ENCODE results near the gene CARD6. TPM values are rescaled to one million over a fixed set of nuclear protein-coding genes. Genes with fewer than 3 reads are reported as not detected.
A peak's percentile ranks its signal among the peaks of the same experiment; 100 is the strongest.

The CARD6 gene
- total RNA-seq, 1 donor, result 11.7 TPM

DNA sequence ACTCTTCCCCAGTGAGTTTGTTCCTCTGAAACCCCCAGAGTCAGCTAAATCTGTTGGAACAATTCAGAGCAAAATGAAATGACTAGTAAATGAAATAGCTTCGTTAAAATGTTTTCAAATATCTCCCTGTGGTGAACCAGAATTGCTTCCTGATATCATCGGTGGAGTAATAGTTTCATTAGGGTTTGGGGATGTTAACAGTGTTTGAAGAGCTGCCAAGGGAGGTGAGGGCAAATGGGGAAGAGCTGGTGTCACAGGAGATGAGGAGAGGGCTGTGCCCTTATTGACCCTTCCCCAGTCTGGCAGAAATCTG, 63.8 kb downstream of the CARD6 start:
- no peak for TF ChIP-seq CTCF (IDR thresholded peaks at IDR 0.05; ENCODE audit: insufficient read depth, low read depth, low read length)
- no peak overlapping the region for H3K4me3 ChIP-seq (ENCODE audit: low read depth, low read length)
- DNase-seq (ENCODE audit: low read depth), result no peak

DNA sequence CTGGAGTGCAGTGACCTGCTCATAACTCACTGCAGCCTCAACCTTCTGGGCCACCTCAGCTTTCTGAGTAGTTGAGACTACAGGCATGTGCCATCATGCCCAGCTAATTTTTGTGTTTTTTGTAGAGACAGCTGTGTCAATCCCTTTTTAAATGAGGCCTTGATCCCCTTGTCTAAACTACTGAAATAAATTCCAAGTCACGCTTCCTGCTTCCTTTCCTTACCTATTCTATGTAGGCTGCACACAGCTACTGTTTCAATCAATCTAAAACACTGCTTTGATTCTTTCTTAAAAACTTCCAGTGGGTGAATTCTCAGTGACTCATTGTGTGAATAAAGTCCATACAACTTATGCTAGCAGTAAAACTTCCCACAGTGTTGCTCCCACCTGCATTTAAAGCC, 65.2 kb downstream of the CARD6 start:
- no peak for TF ChIP-seq CTCF (IDR thresholded peaks at IDR 0.05; ENCODE audit: insufficient read depth, low read depth, low read length)
- DNase-seq (ENCODE audit: low read depth), result no peak
- no peak overlapping the region for H3K4me3 ChIP-seq (ENCODE audit: low read depth, low read length)

GRCh38 chr5:40909264-40909663, 68.1 kb downstream of the CARD6 start, which contains the start of gene C7:
TSS of gene C7 (plus strand) at chr5:40909497. CDS start at chr5:40909611, 114 bp downstream.
- peak; percentile 41 for DNase-seq (ENCODE audit: low read depth)
- no peak within 1 kb of the TSS for H3K4me3 ChIP-seq (ENCODE audit: low read depth, low read length)
- no peak for TF ChIP-seq CTCF (IDR thresholded peaks at IDR 0.05; ENCODE audit: insufficient read depth, low read depth, low read length)

GRCh38 chr5:40909723-40910122, 68.6 kb downstream of the CARD6 start:
- DNase-seq (ENCODE audit: low read depth), result no peak
- H3K4me3 ChIP-seq (ENCODE audit: low read depth, low read length), result no peak overlapping the region
- no peak for TF ChIP-seq CTCF (IDR thresholded peaks at IDR 0.05; ENCODE audit: insufficient read depth, low read depth, low read length)

Small RNA genes lying within 50 kb of the gene (small RNA-seq; reads per million reads assigned to genes)
- gene SNORD72, result 5.7 reads per million, percentile 84 among the genes with 10 or more reads in this experiment

Other genes starting within 250 kb of the CARD6 start
- gene PTGER4, start 161.5 kb upstream of the CARD6 start, total RNA-seq, result 4.3 and 8.7 TPM in 2 replicates
- gene TTC33, start 85.4 kb upstream of the CARD6 start, total RNA-seq, result 12.2 and 18.6 TPM in 2 replicates
- 106 and 132 TPM in 2 replicates for gene PRKAA1, start 43.0 kb upstream of the CARD6 start, total RNA-seq
- gene RPL37, start 6.1 kb upstream of the CARD6 start, total RNA-seq, result 247 and 971 TPM in 2 replicates
- gene C7, start 68.1 kb downstream of the CARD6 start, total RNA-seq, result under 0.01 TPM in 1 of 2 replicates, not detected in the other
- not detected in 2 replicates for gene MROH2B, start 230.0 kb downstream of the CARD6 start, total RNA-seq

Measured in fibroblast of villous mesenchyme (primary cell).